ENCODE measurements around the gene SAXO2.
"Not testable (repeated sequence)": the region's sequence is repeated elsewhere in the genome, so short reads cannot be mapped to it uniquely, and the experiment has no call there.

Gene SAXO2

GRCh38 chr15:82313951-82314768, 51.5 kb downstream of the SAXO2 start:
- H3K4me3 ChIP-seq (ENCODE audit: low read depth, low read length): not testable (repeated sequence)

- no peak overlapping the region for H3K4me3 ChIP-seq (ENCODE audit: low read depth, low read length)
Observed at GRCh38 chr15:82314769-82315518, 52.3 kb downstream of the SAXO2 start.

GRCh38 chr15:82315519-82316246, 53.1 kb downstream of the SAXO2 start:
- no peak overlapping the region for H3K4me3 ChIP-seq (ENCODE audit: low read depth, low read length)

- not testable (repeated sequence) for H3K4me3 ChIP-seq (ENCODE audit: low read depth, low read length)
Observed at GRCh38 chr15:82316247-82317090, 53.9 kb downstream of the SAXO2 start.

GRCh38 chr15:82317091-82317489, 54.5 kb downstream of the SAXO2 start:
- H3K4me3 ChIP-seq (ENCODE audit: low read depth, low read length): no peak overlapping the region

GRCh38 chr15:82317516-82317915, 54.9 kb downstream of the SAXO2 start:
- not testable (repeated sequence) for H3K4me3 ChIP-seq (ENCODE audit: low read depth, low read length)

GRCh38 chr15:82318281-82318680, 55.7 kb downstream of the SAXO2 start:
- H3K4me3 ChIP-seq (ENCODE audit: low read depth, low read length): not testable (repeated sequence)

GRCh38 chr15:82319522-82320278, 57.1 kb downstream of the SAXO2 start:
- not testable (repeated sequence) for H3K4me3 ChIP-seq (ENCODE audit: low read depth, low read length)

GRCh38 chr15:82320861-82321260, 58.2 kb downstream of the SAXO2 start:
- not testable (repeated sequence) for H3K4me3 ChIP-seq (ENCODE audit: low read depth, low read length)

- not testable (repeated sequence) for H3K4me3 ChIP-seq (ENCODE audit: low read depth, low read length)
Observed at GRCh38 chr15:82322488-82322887, 59.9 kb downstream of the SAXO2 start.

GRCh38 chr15:82324831-82325230, 62.2 kb downstream of the SAXO2 start:
- not testable (repeated sequence) for H3K4me3 ChIP-seq (ENCODE audit: low read depth, low read length)

GRCh38 chr15:82325646-82326045, 63.0 kb downstream of the SAXO2 start:
- H3K4me3 ChIP-seq (ENCODE audit: low read depth, low read length): not testable (repeated sequence)

- not testable (repeated sequence) for H3K4me3 ChIP-seq (ENCODE audit: low read depth, low read length)
Observed at GRCh38 chr15:82326896-82327295, 64.3 kb downstream of the SAXO2 start.

- not testable (repeated sequence) for H3K4me3 ChIP-seq (ENCODE audit: low read depth, low read length)
Observed at GRCh38 chr15:82327372-82327771, 64.8 kb downstream of the SAXO2 start.

GRCh38 chr15:82329039-82329438, 66.4 kb downstream of the SAXO2 start:
- H3K4me3 ChIP-seq (ENCODE audit: low read depth, low read length): not testable (repeated sequence)

GRCh38 chr15:82330921-82331320, 68.3 kb downstream of the SAXO2 start:
- not testable (repeated sequence) for H3K4me3 ChIP-seq (ENCODE audit: low read depth, low read length)

GRCh38 chr15:82331576-82332304, 69.1 kb downstream of the SAXO2 start:
- not testable (repeated sequence) for H3K4me3 ChIP-seq (ENCODE audit: low read depth, low read length)

GRCh38 chr15:82332711-82333602, 70.3 kb downstream of the SAXO2 start:
- H3K4me3 ChIP-seq (ENCODE audit: low read depth, low read length): not testable (repeated sequence)

All from iPS-11a (cell line).